Mesendoderm (in vitro differentiated cells): ENCODE data around the gene MEIS2.

Experiments used
- DNase-seq: peaks from one replicate; pipeline ENCODE4 v3.0.0; 2013
- H2AK5ac ChIP-seq: 2 replicates; pipeline ENCODE4 v1.6.1; 2013; ENCODE audit warnings: low read length, inconsistent platforms
- H2BK120ac ChIP-seq: 2 replicates; pipeline ENCODE4 v1.6.1; 2013; ENCODE audit warnings: low read depth, mild to moderate bottlenecking, low read length, moderate library complexity, mixed read lengths
- H2BK15ac ChIP-seq: replicated peaks from 2 replicates; pipeline ENCODE4 v1.6.1; 2013; ENCODE audit warnings: low read depth, mild to moderate bottlenecking, moderate library complexity
- H2BK5ac ChIP-seq: 2 replicates; pipeline ENCODE4 v1.6.1; 2013; ENCODE audit warnings: low read length, inconsistent platforms
- H3K18ac ChIP-seq: 2 replicates; pipeline ENCODE4 v1.6.1; 2013; ENCODE audit warnings: mild to moderate bottlenecking, low read length, mixed read lengths
- H3K23ac ChIP-seq: one replicate; pipeline ENCODE4 v1.6.1; 2013; ENCODE audit warnings: low read length
- H3K27ac ChIP-seq: 2 replicates; pipeline ENCODE4 v1.5.1; 2013; ENCODE audit warnings: low read depth, mild to moderate bottlenecking, inconsistent platforms, low read length, moderate library complexity
- H3K27me3 ChIP-seq: 2 replicates; pipeline ENCODE4 v1.6.1; 2013; ENCODE audit warnings: low read length, control low read depth, mild to moderate bottlenecking, inconsistent platforms; ENCODE audit not compliant: insufficient read depth, poor library complexity
- H3K36me3 ChIP-seq: 2 replicates; pipeline ENCODE4 v1.6.1; 2013; ENCODE audit warnings: low read length, inconsistent platforms; ENCODE audit not compliant: control insufficient read depth, insufficient read depth
- H3K4ac ChIP-seq: one replicate; pipeline ENCODE4 v1.6.1; 2013; ENCODE audit warnings: low read depth, mild to moderate bottlenecking, low read length, moderate library complexity
- H3K4me1 ChIP-seq: 2 replicates; pipeline ENCODE4 v1.6.1; 2013; ENCODE audit warnings: low read depth, low read length, inconsistent platforms; ENCODE audit not compliant: control insufficient read depth
- H3K4me2 ChIP-seq: 2 replicates; pipeline ENCODE4 v1.6.1; 2013; ENCODE audit warnings: low read length
- H3K4me3 ChIP-seq: 2 replicates; pipeline ENCODE4 v1.5.1; 2013; ENCODE audit warnings: mild to moderate bottlenecking, low read length
- H3K56ac ChIP-seq: one replicate; pipeline ENCODE4 v1.6.1; 2013; ENCODE audit warnings: low read length
- H3K79me1 ChIP-seq: 2 replicates; pipeline ENCODE4 v1.6.1; 2013; ENCODE audit warnings: low read length, inconsistent platforms
- H3K79me2 ChIP-seq: 2 replicates; pipeline ENCODE4 v1.6.1; 2013; ENCODE audit warnings: mild to moderate bottlenecking, low read length; ENCODE audit not compliant: control insufficient read depth, insufficient read depth
- H3K9ac ChIP-seq: 2 replicates; pipeline ENCODE4 v1.6.1; 2013; ENCODE audit warnings: low read length, inconsistent platforms
- H4K5ac ChIP-seq: one replicate; pipeline ENCODE4 v1.6.1; 2013; ENCODE audit warnings: low read length
- H4K8ac ChIP-seq: one replicate; pipeline ENCODE4 v1.6.1; 2013; ENCODE audit warnings: low read depth, mild to moderate bottlenecking, control low read depth, low read length, moderate library complexity
- WGBS: extraction: QIAGEN DNeasy Blood & Tissue Kit; methylation state at CpG from one replicate; pipeline ENCODE4 v1.1.7; 2013; ENCODE audit warnings: low lambda C conversion rate, missing lambda C conversion rate; ENCODE audit not compliant: insufficient coverage; ENCODE audit errors: extremely low coverage; 5-methylcytosine and 5-hydroxymethylcytosine counted together

Gene MEIS2

GRCh38 chr15:37037071-37037655 lies 63.2 kb downstream of the MEIS2 start:
- Histone ChIP-seq H3K79me2 (no peaks in the 10 kb centered on the region), H3K4ac (no peak overlapping the region), H3K27me3 (no peaks in the 10 kb centered on the region), H4K5ac (no peak overlapping the region), H2BK120ac (no peak overlapping the region), H2BK15ac (no peak overlapping the region), H3K27ac (no peak overlapping the region), H4K8ac (no peak overlapping the region), H3K4me3 (no peak overlapping the region), H2BK5ac (no peak overlapping the region), H2AK5ac (no peak overlapping the region), H3K79me1 (no peaks in the 10 kb centered on the region), H3K9ac (no peak overlapping the region), H3K36me3 (no peaks in the 10 kb centered on the region), H3K18ac (no peak overlapping the region), H3K4me1 (peaks cover 8% of the 10 kb centered on the region), H3K56ac (no peak overlapping the region), H3K4me2 (no peak overlapping the region), H3K23ac (no peak overlapping the region)
- no CpG with 5 or more reads among the region's 7 CpGs for WGBS
- no peak for DNase-seq

DNA sequence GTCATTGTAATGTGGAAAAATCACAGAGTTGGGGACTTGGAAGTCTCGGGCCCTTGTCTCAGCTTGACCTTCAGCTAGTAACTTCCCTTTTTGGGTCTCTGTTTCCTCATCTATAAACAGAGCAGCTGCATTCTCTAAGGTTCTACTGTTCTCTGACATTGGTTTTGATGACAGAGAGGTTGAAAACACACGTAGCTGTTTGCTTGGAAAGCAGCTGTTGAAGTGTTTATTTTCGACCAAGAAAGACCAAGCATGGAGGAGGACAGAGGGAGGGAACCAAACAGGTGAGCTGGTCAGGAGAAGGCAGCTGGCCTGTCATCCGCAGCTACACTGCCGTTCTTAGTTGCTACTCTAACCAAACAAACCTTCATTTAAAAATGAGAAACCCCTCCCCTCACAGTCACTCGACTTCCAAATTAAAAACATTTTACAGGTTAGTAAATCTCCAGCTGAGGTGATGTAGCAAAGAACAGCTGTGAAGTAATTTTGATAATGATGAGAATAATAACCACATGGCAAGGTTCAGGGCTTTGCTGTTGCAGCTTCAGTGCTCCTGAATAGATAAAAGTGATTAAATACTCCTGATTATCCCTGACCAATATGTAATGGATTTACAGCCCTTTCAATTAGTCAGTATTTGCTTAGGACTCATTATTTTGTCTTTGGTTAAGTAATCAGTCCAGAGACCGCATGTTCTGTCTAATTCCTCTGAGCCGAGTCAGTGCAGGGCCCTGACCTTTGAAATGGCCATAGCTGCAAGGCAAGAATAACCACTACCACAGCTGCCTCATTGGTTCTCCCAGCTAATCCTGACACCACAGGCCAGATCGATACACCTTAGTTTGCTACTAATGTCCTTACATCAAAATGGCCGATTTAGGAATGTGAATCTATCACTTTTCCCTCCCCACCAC lies 65.3 kb downstream of the MEIS2 start:
- Histone ChIP-seq H4K5ac (no peak overlapping the region), H3K27ac (no peak overlapping the region), H3K18ac (no peak overlapping the region), H2AK5ac (no peak overlapping the region), H2BK120ac (no peak overlapping the region), H3K23ac (no peak overlapping the region), H2BK15ac (no peak overlapping the region), H3K9ac (no peak overlapping the region), H3K56ac (no peak overlapping the region), H3K79me2 (no peaks in the 10 kb centered on the region), H3K79me1 (no peaks in the 10 kb centered on the region), H3K27me3 (no peaks in the 10 kb centered on the region), H3K4ac (no peak overlapping the region), H3K4me3 (no peak overlapping the region), H3K4me1 (peaks cover 5% of the 10 kb centered on the region), H2BK5ac (no peak overlapping the region), H4K8ac (no peak overlapping the region), H3K4me2 (no peak overlapping the region), H3K36me3 (no peaks in the 10 kb centered on the region)
- WGBS, result no CpG with 5 or more reads among the region's 10 CpGs
- no peak for DNase-seq

GRCh38 chr15:37034392-37034791 lies 66.0 kb downstream of the MEIS2 start:
- H3K27ac ChIP-seq, result no peak overlapping the region
- no peak overlapping the region for H3K4me2 ChIP-seq
- no peak overlapping the region for H2BK15ac ChIP-seq
- no CpG with 5 or more reads among the region's 7 CpGs for WGBS
- no peak overlapping the region for H3K56ac ChIP-seq
- H3K9ac ChIP-seq, result no peak overlapping the region
- no peaks in the 10 kb centered on the region for H3K79me1 ChIP-seq
- H3K79me2 ChIP-seq, result no peaks in the 10 kb centered on the region
- no peak overlapping the region for H3K18ac ChIP-seq
- H3K23ac ChIP-seq, result no peak overlapping the region
- no peak overlapping the region for H3K4me3 ChIP-seq
- H3K4me1 ChIP-seq, result peaks cover 5% of the 10 kb centered on the region
- H3K36me3 ChIP-seq, result no peaks in the 10 kb centered on the region
- H2BK120ac ChIP-seq, result no peak overlapping the region
- H2BK5ac ChIP-seq, result no peak overlapping the region
- H3K4ac ChIP-seq, result no peak overlapping the region
- no peak overlapping the region for H4K5ac ChIP-seq
- H2AK5ac ChIP-seq, result no peak overlapping the region
- no peak overlapping the region for H4K8ac ChIP-seq
- DNase-seq, result no peak
- H3K27me3 ChIP-seq, result no peaks in the 10 kb centered on the region

GRCh38 chr15:37032091-37032775 lies 68.1 kb downstream of the MEIS2 start:
- Histone ChIP-seq H3K27ac (no peak overlapping the region), H3K18ac (no peak overlapping the region), H3K27me3 (no peaks in the 10 kb centered on the region), H2BK120ac (no peak overlapping the region), H3K4me2 (no peak overlapping the region), H2AK5ac (no peak overlapping the region), H3K79me1 (no peaks in the 10 kb centered on the region), H3K23ac (no peak overlapping the region), H3K56ac (no peak overlapping the region), H3K4me3 (no peak overlapping the region), H3K4ac (no peak overlapping the region), H2BK5ac (no peak overlapping the region), H3K9ac (no peak overlapping the region), H4K5ac (no peak overlapping the region), H3K79me2 (no peaks in the 10 kb centered on the region), H3K36me3 (no peaks in the 10 kb centered on the region), H4K8ac (no peak overlapping the region), H3K4me1 (peaks cover 5% of the 10 kb centered on the region), H2BK15ac (no peak overlapping the region)
- WGBS, result no CpG with 5 or more reads among the region's 4 CpGs
- DNase-seq, result no peak

- H3K18ac ChIP-seq, result no peak overlapping the region
- WGBS, result no CpG with 5 or more reads among the region's 4 CpGs
- H3K27ac ChIP-seq, result no peak overlapping the region
- no peak overlapping the region for H4K8ac ChIP-seq
- no peak overlapping the region for H3K4me2 ChIP-seq
- H3K23ac ChIP-seq, result no peak overlapping the region
- no peak overlapping the region for H3K56ac ChIP-seq
- no peaks in the 10 kb centered on the region for H3K79me1 ChIP-seq
- DNase-seq, result no peak
- H3K79me2 ChIP-seq, result no peaks in the 10 kb centered on the region
- H3K27me3 ChIP-seq, result no peaks in the 10 kb centered on the region
- no peak overlapping the region for H2BK15ac ChIP-seq
- H3K4ac ChIP-seq, result no peak overlapping the region
- H3K4me1 ChIP-seq, result peaks cover 5% of the 10 kb centered on the region
- H2AK5ac ChIP-seq, result no peak overlapping the region
- H4K5ac ChIP-seq, result no peak overlapping the region
- H3K4me3 ChIP-seq, result no peak overlapping the region
- H3K36me3 ChIP-seq, result no peaks in the 10 kb centered on the region
- H2BK120ac ChIP-seq, result no peak overlapping the region
- no peak overlapping the region for H2BK5ac ChIP-seq
- no peak overlapping the region for H3K9ac ChIP-seq
Observed at GRCh38 chr15:37031198-37031597, 69.2 kb downstream of the MEIS2 start.
